Neural progenitor cell (in vitro differentiated cells): Measurements from ENCODE around the gene DLL1. TPM values are rescaled to one million over a fixed set of nuclear protein-coding genes. Genes with fewer than 3 reads are reported as not detected.

Experiments
- DNase-seq: peaks from one replicate; pipeline ENCODE4 v3.0.0-alpha.2; 2016; ENCODE audit warnings: low spot score
- H2AFZ ChIP-seq: fragments of 200-600 bp; sonication (generic); replicated peaks from 2 replicates; pipeline ENCODE4 v1.6.1; 2016; ENCODE audit warnings: antibody characterized with exemption
- H3F3A ChIP-seq: fragments of 200-600 bp; sonication (generic); 2 replicates; pipeline ENCODE4 v1.6.1; 2016; ENCODE audit warnings: antibody characterized with exemption, low read depth
- H3K27ac ChIP-seq: fragments of 200-600 bp; sonication (generic); 2 replicates; pipeline ENCODE4 v1.5.1; 2016; ENCODE audit warnings: mild to moderate bottlenecking
- H3K27me3 ChIP-seq: fragments of 200-600 bp; sonication (generic); 2 replicates; pipeline ENCODE4 v1.6.1; 2016; ENCODE audit warnings: mild to moderate bottlenecking, moderate library complexity
- H3K36me3 ChIP-seq: fragments of 200-600 bp; sonication (generic); 2 replicates; pipeline ENCODE4 v1.5.1; 2016
- H3K4me1 ChIP-seq: fragments of 200-600 bp; sonication (generic); 2 replicates; pipeline ENCODE4 v1.6.1; 2016; ENCODE audit warnings: mixed run types
- H3K4me2 ChIP-seq: fragments of 200-600 bp; sonication (generic); 2 replicates; pipeline ENCODE4 v1.6.1; 2016
- H3K4me3 ChIP-seq: fragments of 200-600 bp; sonication (generic); 2 replicates; pipeline ENCODE4 v1.5.1; 2016
- H3K79me2 ChIP-seq: fragments of 200-600 bp; sonication (generic); 2 replicates; pipeline ENCODE4 v1.6.1; 2016; ENCODE audit warnings: low read depth
- H3K9ac ChIP-seq: fragments of 200-600 bp; sonication (generic); 2 replicates; pipeline ENCODE4 v1.6.1; 2016
- H3K9me3 ChIP-seq: fragments of 200-600 bp; sonication (generic); 2 replicates; pipeline ENCODE4 v1.5.1; 2016; ENCODE audit warnings: low read depth
- H4K20me1 ChIP-seq: fragments of 200-600 bp; sonication (generic); 2 replicates; pipeline ENCODE4 v1.6.1; 2016; ENCODE audit warnings: low read depth
- H3K27ac Mint-ChIP-seq: 3 replicates; pipeline ENCODE4 v1.8.0; 2021; ENCODE audit warnings: mixed read lengths
- H3K27me3 Mint-ChIP-seq: 2 replicates; pipeline ENCODE4 v1.8.0; 2022; ENCODE audit warnings: low read depth, mild to moderate bottlenecking, inconsistent platforms, moderate library complexity, mixed read lengths; ENCODE audit not compliant: insufficient read depth
- H3K36me3 Mint-ChIP-seq: 3 replicates; pipeline ENCODE4 v1.8.0; 2021; ENCODE audit warnings: mixed read lengths
- H3K4me1 Mint-ChIP-seq: 3 replicates; pipeline ENCODE4 v1.8.0; 2021; ENCODE audit warnings: mixed read lengths
- H3K4me3 Mint-ChIP-seq: 3 replicates; pipeline ENCODE4 v1.8.0; 2021; ENCODE audit warnings: mild to moderate bottlenecking, moderate library complexity, mixed read lengths
- H3K9me3 Mint-ChIP-seq: 3 replicates; pipeline ENCODE4 v1.8.0; 2020; ENCODE audit warnings: mixed read lengths
- EZH2 ChIP-seq: fragments of 200-600 bp; sonication (generic); IDR thresholded peaks from 2 replicates; pipeline ENCODE4 v1.6.1; 2017; ENCODE audit warnings: antibody characterized with exemption, mild to moderate bottlenecking, moderate library complexity
- EZH2phosphoT487 ChIP-seq: fragments of 200-600 bp; sonication (generic); IDR thresholded peaks from 2 replicates; pipeline ENCODE4 v1.6.1; 2017; ENCODE audit warnings: antibody characterized with exemption
- total RNA-seq: library from RNA; depleted of rRNA; stranded (reverse); fragments of >200 nt; gene quantifications from 2 replicates; pipeline ENCODE4 v1.2.3, GENCODE V29; 2015; ENCODE audit warnings: low replicate concordance
- TF ChIP-seq, protein P1 (sequence below): fragments of 200-600 bp; sonication (generic); IDR thresholded peaks from 2 replicates; pipeline ENCODE4 v1.5.1; 2017; ENCODE audit warnings: antibody characterized with exemption, mild to moderate bottlenecking

The DLL1 gene
- total RNA-seq, 1 donor from 2014 or later, result 35.9 TPM

DNA sequence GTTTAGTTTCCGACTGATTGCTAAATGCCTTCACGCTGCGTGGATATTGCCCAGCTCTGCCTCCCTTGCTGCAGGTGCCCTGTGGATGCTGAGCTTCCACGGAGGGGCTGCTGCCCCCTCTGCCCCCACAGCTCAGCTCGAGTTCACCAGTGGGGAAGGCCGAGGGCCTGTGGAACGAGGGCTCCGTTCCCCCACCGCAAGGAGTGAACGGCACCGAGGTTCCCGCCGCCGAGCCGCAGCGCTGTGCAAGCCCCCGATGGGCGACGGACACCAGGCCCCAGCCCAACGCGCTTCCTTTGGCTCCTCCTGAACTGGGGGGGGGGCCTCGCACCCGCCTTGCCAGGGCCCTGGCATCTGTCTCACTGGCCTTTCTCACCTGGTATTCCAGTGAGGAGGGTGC is 17.7 kb downstream of the DLL1 start:
- Mint-ChIP-seq H3K27ac (no peak overlapping the region), H3K27me3 (peaks cover 9% of the 10 kb centered on the region), H3K36me3 (no peaks in the 10 kb centered on the region), H3K9me3 (no peaks in the 10 kb centered on the region), H3K4me3 (no peak overlapping the region), H3K4me1 (peaks cover 22% of the 10 kb centered on the region)
- H3K4me1 ChIP-seq, result peaks cover 16% of the 10 kb centered on the region
- no peaks in the 10 kb centered on the region for H3K79me2 ChIP-seq
- H3K36me3 ChIP-seq, result no peaks in the 10 kb centered on the region
- no peaks in the 10 kb centered on the region for H4K20me1 ChIP-seq
- H3K27ac ChIP-seq, result no peak overlapping the region
- peaks cover 9% of the 10 kb centered on the region for H3F3A ChIP-seq
- H3K27me3 ChIP-seq, result no peaks in the 10 kb centered on the region
- no peak overlapping the region for H3K4me2 ChIP-seq
- DNase-seq, result no peak
- H3K4me3 ChIP-seq, result no peak overlapping the region
- no peaks in the 10 kb centered on the region for H3K9me3 ChIP-seq
- H3K9ac ChIP-seq, result no peak overlapping the region
- H2AFZ ChIP-seq, result no peak overlapping the region
- TF ChIP-seq, protein P1, sequence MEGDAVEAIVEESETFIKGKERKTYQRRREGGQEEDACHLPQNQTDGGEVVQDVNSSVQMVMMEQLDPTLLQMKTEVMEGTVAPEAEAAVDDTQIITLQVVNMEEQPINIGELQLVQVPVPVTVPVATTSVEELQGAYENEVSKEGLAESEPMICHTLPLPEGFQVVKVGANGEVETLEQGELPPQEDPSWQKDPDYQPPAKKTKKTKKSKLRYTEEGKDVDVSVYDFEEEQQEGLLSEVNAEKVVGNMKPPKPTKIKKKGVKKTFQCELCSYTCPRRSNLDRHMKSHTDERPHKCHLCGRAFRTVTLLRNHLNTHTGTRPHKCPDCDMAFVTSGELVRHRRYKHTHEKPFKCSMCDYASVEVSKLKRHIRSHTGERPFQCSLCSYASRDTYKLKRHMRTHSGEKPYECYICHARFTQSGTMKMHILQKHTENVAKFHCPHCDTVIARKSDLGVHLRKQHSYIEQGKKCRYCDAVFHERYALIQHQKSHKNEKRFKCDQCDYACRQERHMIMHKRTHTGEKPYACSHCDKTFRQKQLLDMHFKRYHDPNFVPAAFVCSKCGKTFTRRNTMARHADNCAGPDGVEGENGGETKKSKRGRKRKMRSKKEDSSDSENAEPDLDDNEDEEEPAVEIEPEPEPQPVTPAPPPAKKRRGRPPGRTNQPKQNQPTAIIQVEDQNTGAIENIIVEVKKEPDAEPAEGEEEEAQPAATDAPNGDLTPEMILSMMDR, result no peak
- no peak for TF ChIP-seq EZH2phosphoT487
- TF ChIP-seq EZH2, result no peak

GRCh38 chr6:170272341-170273065 is 18.4 kb downstream of the DLL1 start:
- Histone ChIP-seq H3K79me2 (no peaks in the 10 kb centered on the region), H3K9me3 (no peaks in the 10 kb centered on the region), H4K20me1 (no peaks in the 10 kb centered on the region), H3K9ac (no peak overlapping the region), H3K27ac (no peak overlapping the region), H3K4me3 (no peak overlapping the region), H3F3A (peaks cover 9% of the 10 kb centered on the region), H2AFZ (no peak overlapping the region), H3K36me3 (no peaks in the 10 kb centered on the region), H3K4me1 (peaks cover 16% of the 10 kb centered on the region), H3K4me2 (no peak overlapping the region), H3K27me3 (no peaks in the 10 kb centered on the region)
- Mint-ChIP-seq H3K27ac (peak overlapping the region; percentile 74), H3K27me3 (peaks cover 11% of the 10 kb centered on the region), H3K4me3 (no peak overlapping the region), H3K4me1 (peaks cover 27% of the 10 kb centered on the region), H3K36me3 (no peaks in the 10 kb centered on the region), H3K9me3 (no peaks in the 10 kb centered on the region)
- DNase-seq, result no peak
- TF ChIP-seq EZH2phosphoT487, result no peak
- no peak for TF ChIP-seq EZH2
- TF ChIP-seq, protein P1, result no peak

DNA sequence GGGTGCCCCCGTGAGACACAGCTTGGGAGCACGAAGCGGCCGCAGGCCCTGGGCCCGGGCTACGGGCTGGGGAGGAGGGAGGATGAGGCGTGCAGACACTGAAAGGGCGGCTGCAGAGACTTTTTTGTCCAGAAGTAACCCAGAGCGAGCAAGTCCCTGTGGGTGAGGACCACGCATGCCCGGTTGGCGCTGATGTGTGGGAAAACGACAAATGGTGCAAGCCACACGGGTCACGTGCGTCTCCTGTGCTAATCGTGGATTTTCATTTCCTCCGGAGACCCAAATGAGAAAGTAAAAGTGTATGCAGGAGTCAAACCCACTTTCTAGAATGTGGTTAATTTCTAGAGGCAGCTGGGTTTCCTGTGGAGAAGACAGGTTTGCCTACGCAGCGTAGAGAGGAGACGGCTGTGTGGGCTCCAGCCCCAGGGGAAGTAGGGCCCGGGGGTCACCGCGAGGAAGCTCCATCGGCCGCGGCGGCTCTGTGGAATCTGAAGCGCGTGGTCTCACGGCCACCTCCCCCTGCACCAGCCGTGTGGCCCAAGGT is 19.0 kb downstream of the DLL1 start:
- H3K27ac ChIP-seq, result no peak overlapping the region
- peaks cover 8% of the 10 kb centered on the region for H3K27me3 Mint-ChIP-seq
- H3K27ac Mint-ChIP-seq, result no peak overlapping the region
- H3F3A ChIP-seq, result peaks cover 9% of the 10 kb centered on the region
- DNase-seq, result no peak
- no peak overlapping the region for H2AFZ ChIP-seq
- peaks cover 16% of the 10 kb centered on the region for H3K4me1 ChIP-seq
- no peaks in the 10 kb centered on the region for H3K27me3 ChIP-seq
- H3K9ac ChIP-seq, result no peak overlapping the region
- H3K9me3 Mint-ChIP-seq, result no peaks in the 10 kb centered on the region
- H3K4me1 Mint-ChIP-seq, result peaks cover 27% of the 10 kb centered on the region
- no peaks in the 10 kb centered on the region for H3K79me2 ChIP-seq
- no peak overlapping the region for H3K4me3 Mint-ChIP-seq
- no peak overlapping the region for H3K4me2 ChIP-seq
- no peak overlapping the region for H3K4me3 ChIP-seq
- H3K36me3 Mint-ChIP-seq, result no peaks in the 10 kb centered on the region
- no peaks in the 10 kb centered on the region for H3K36me3 ChIP-seq
- no peaks in the 10 kb centered on the region for H4K20me1 ChIP-seq
- TF ChIP-seq, protein P1, result no peak
- TF ChIP-seq EZH2 (no peak), EZH2phosphoT487 (no peak)
- no peaks in the 10 kb centered on the region for H3K9me3 ChIP-seq
